Hepatocyte (in vitro differentiated cells): ENCODE data around the gene SERINC1. TPM values are rescaled to one million over a fixed set of nuclear protein-coding genes. Genes with fewer than 3 reads are reported as not detected.

Source experiments
- DNase-seq: peaks from one replicate; pipeline ENCODE4 v3.0.0-alpha.2; 2016; ENCODE audit warnings: low spot score
- H2AFZ ChIP-seq: fragments of 200-600 bp; sonication (generic); 2 replicates; pipeline ENCODE4 v1.6.0; 2016; ENCODE audit warnings: antibody characterized with exemption, mild to moderate bottlenecking
- H3K27ac ChIP-seq: fragments of 200-600 bp; sonication (generic); 2 replicates; pipeline ENCODE4 v1.5.1; 2016; ENCODE audit warnings: mild to moderate bottlenecking
- H3K27me3 ChIP-seq: fragments of 200-600 bp; sonication (generic); 2 replicates; pipeline ENCODE4 v1.6.1; 2016
- H3K36me3 ChIP-seq: fragments of 200-600 bp; sonication (generic); replicated peaks from 2 replicates; pipeline ENCODE4 v1.5.1; 2016; ENCODE audit warnings: low read depth; ENCODE audit not compliant: insufficient read depth
- H3K4me1 ChIP-seq: fragments of 200-600 bp; sonication (generic); 2 replicates; pipeline ENCODE4 v1.5.1; 2016; ENCODE audit warnings: mild to moderate bottlenecking, moderate library complexity; ENCODE audit not compliant: insufficient read depth
- H3K4me2 ChIP-seq: fragments of 200-600 bp; sonication (generic); 2 replicates; pipeline ENCODE4 v1.6.0; 2016
- H3K4me3 ChIP-seq: fragments of 200-600 bp; sonication (generic); 2 replicates; pipeline ENCODE4 v1.5.1; 2016; ENCODE audit warnings: mild to moderate bottlenecking
- H3K79me2 ChIP-seq: fragments of 200-600 bp; sonication (generic); 2 replicates; pipeline ENCODE4 v1.6.0; 2017; ENCODE audit warnings: mild to moderate bottlenecking
- H3K9me2 ChIP-seq: fragments of 200-600 bp; sonication (generic); replicated peaks from 2 replicates; pipeline ENCODE4 v1.6.0; 2017; ENCODE audit warnings: mild to moderate bottlenecking; ENCODE audit not compliant: insufficient read depth
- H3K9me3 ChIP-seq: fragments of 200-600 bp; sonication (generic); 2 replicates; pipeline ENCODE4 v1.5.1; 2016; ENCODE audit warnings: low read depth, mild to moderate bottlenecking
- H4K20me1 ChIP-seq: fragments of 200-600 bp; sonication (generic); 2 replicates; pipeline ENCODE4 v1.6.0; 2016; ENCODE audit warnings: mild to moderate bottlenecking; ENCODE audit not compliant: insufficient read depth, poor library complexity, severe bottlenecking
- EZH2 ChIP-seq: fragments of 200-600 bp; sonication (generic); IDR thresholded peaks from 2 replicates; pipeline ENCODE4 v1.6.1; 2016; ENCODE audit warnings: antibody characterized with exemption, mild to moderate bottlenecking, borderline replicate concordance
- EZH2phosphoT487 ChIP-seq: fragments of 200-600 bp; sonication (generic); IDR thresholded peaks from one replicate; pipeline ENCODE4 v1.6.1; 2018; ENCODE audit warnings: antibody characterized with exemption, mild to moderate bottlenecking, low read depth, moderate library complexity; ENCODE audit not compliant: unreplicated experiment, severe bottlenecking
- WGBS: methylation state at CpG from one replicate; pipeline ENCODE4 v1.1.6; 2016; ENCODE audit warnings: low lambda C conversion rate; ENCODE audit errors: missing lambda C conversion rate; 5-methylcytosine and 5-hydroxymethylcytosine counted together
- polyA plus RNA-seq: library from polyadenylated mRNA; unstranded; fragments of >200 nt; fragmentation: Nextera tagmentation; extraction: Ambion mirVana; gene quantifications from 2 replicates; pipeline ENCODE4 v1.2.1, GENCODE V29; 2016
- total RNA-seq: library from RNA; depleted of rRNA; stranded (reverse); fragments of >200 nt; gene quantifications from 2 replicates; pipeline ENCODE4 v1.2.3, GENCODE V29; 2014
- TF ChIP-seq, protein P1 (sequence below): fragments of 200-600 bp; sonication (generic); IDR thresholded peaks from 2 replicates; pipeline ENCODE4 v1.5.1; 2016; ENCODE audit warnings: antibody characterized with exemption, mild to moderate bottlenecking; ENCODE audit not compliant: poor library complexity

The SERINC1 gene
- total and polyA plus RNA-seq, 2 experiments from 2014 or later, result 165 to 240 TPM

DNA sequence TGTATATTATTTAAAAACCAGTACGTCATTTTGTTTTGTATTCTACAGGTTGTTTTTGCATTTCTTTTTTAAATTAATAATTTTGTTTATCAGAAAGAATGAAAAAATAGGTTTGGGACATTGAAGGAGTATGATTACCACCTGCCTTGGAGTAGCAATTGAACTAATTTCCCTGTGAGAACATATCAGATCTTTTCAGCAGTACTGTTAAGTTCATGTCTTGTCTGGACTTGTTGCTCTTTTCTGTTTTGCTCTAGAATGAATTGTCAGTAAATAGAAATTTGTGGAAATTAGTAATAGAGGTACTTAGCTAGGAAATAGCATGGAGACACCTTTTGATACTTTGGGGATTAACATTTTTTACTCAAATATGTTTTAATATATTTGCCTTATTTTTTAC lies 47.9 kb downstream of the SERINC1 start:
- DNase-seq, result no peak
- Histone ChIP-seq H4K20me1 (no peaks in the 10 kb centered on the region), H3K9me2 (no peaks in the 10 kb centered on the region), H3K4me3 (no peak overlapping the region), H3K4me1 (no peaks in the 10 kb centered on the region), H3K9me3 (no peaks in the 10 kb centered on the region), H3K79me2 (no peaks in the 10 kb centered on the region), H3K4me2 (no peak overlapping the region), H3K27me3 (no peaks in the 10 kb centered on the region), H2AFZ (no peak overlapping the region), H3K27ac (no peak overlapping the region), H3K36me3 (no peaks in the 10 kb centered on the region)
- TF ChIP-seq EZH2 (no peak), EZH2phosphoT487 (no peak)
- TF ChIP-seq, protein P1, sequence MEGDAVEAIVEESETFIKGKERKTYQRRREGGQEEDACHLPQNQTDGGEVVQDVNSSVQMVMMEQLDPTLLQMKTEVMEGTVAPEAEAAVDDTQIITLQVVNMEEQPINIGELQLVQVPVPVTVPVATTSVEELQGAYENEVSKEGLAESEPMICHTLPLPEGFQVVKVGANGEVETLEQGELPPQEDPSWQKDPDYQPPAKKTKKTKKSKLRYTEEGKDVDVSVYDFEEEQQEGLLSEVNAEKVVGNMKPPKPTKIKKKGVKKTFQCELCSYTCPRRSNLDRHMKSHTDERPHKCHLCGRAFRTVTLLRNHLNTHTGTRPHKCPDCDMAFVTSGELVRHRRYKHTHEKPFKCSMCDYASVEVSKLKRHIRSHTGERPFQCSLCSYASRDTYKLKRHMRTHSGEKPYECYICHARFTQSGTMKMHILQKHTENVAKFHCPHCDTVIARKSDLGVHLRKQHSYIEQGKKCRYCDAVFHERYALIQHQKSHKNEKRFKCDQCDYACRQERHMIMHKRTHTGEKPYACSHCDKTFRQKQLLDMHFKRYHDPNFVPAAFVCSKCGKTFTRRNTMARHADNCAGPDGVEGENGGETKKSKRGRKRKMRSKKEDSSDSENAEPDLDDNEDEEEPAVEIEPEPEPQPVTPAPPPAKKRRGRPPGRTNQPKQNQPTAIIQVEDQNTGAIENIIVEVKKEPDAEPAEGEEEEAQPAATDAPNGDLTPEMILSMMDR, result no peak
- WGBS, result 97% methylated on average over 1 of the region's 1 CpG

DNA sequence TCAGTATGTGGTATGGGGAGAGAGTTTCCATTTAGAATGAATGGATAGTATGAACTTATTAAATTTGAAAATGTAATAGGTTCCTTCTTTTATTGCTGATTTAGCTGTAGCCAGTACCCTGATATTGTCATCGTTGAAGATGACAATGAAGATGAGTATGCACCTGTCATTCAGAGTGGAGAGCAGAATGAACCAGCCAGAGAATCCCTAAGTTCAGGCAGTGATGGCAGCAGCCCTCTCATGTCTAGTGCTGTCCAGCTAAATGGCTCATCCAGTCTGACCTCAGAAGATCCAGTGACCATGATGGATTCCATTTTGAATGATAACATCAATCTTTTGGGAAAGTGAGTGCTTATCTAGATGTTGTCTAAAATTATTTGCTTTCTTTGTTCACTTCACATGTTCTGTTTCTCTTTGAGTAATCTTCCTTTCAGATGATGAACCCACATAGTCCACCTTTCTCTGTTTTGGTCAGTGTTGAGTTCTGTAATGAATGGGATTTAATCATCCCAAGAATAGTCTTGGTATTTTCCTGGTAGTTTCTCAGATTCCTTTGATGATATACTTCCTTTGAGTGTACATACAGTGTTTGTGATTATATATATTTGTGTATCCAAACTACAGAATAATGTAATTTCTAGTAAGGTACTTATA lies 48.9 kb downstream of the SERINC1 start:
- Histone ChIP-seq H3K4me1 (no peaks in the 10 kb centered on the region), H3K4me3 (no peak overlapping the region), H3K27ac (no peak overlapping the region), H3K36me3 (no peaks in the 10 kb centered on the region), H3K4me2 (no peak overlapping the region), H3K9me2 (no peaks in the 10 kb centered on the region), H3K9me3 (no peaks in the 10 kb centered on the region), H3K79me2 (no peaks in the 10 kb centered on the region), H4K20me1 (no peaks in the 10 kb centered on the region), H2AFZ (no peak overlapping the region), H3K27me3 (no peaks in the 10 kb centered on the region)
- TF ChIP-seq EZH2, result no peak
- TF ChIP-seq EZH2phosphoT487, result no peak
- TF ChIP-seq, protein P1, result no peak
- WGBS, result 100% methylated on average over 1 of the region's 1 CpG
- no peak for DNase-seq

DNA sequence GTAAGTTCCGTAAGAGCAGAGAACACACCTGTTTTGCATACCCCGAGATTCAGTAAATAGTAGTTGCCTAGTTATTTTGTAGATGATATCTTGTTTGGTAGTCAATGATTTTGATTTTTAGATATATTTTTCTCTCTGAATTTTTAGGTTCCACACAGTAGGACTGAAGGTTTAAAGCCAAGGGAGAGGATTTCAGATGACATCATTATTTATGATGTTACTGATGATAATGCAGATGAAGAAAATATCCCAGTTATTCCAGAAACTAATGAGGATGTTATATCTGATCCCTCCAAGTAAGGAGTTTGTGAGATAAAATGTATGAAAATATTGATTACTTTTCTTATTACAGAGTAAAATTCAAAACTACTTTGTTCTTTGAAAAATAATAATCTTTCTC lies 49.6 kb downstream of the SERINC1 start:
- no peaks in the 10 kb centered on the region for H3K79me2 ChIP-seq
- H3K27ac ChIP-seq, result no peak overlapping the region
- H3K4me1 ChIP-seq, result no peaks in the 10 kb centered on the region
- DNase-seq, result no peak
- no peaks in the 10 kb centered on the region for H3K27me3 ChIP-seq
- no peak overlapping the region for H2AFZ ChIP-seq
- TF ChIP-seq EZH2, result no peak
- TF ChIP-seq, protein P1, result no peak
- TF ChIP-seq EZH2phosphoT487, result no peak
- H3K4me3 ChIP-seq, result no peak overlapping the region
- 96% methylated on average over 2 of the region's 2 CpGs for WGBS
- no peaks in the 10 kb centered on the region for H3K9me2 ChIP-seq
- H4K20me1 ChIP-seq, result no peaks in the 10 kb centered on the region
- no peak overlapping the region for H3K4me2 ChIP-seq
- H3K9me3 ChIP-seq, result no peaks in the 10 kb centered on the region
- no peaks in the 10 kb centered on the region for H3K36me3 ChIP-seq

DNA sequence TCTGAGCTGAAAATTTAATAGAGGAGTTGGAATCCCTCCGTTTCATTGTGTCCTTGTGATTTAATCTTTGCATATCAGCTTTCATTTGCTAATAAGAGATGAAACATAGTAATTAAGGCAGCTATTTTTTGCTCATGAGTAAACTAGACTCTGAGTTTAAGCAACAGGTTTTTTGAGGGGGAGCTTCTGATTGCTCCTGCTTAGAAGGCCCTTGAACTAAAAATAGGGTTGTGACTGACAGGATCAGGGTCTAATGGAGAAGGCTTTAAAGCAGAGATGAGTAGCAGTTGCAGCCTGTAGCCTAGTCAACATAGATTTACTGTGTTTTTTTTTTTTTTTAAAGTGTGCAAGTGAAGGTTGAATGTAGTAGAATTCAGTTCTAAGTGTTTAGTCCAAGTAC lies 54.8 kb downstream of the SERINC1 start:
- no peaks in the 10 kb centered on the region for H3K4me1 ChIP-seq
- peaks cover 12% of the 10 kb centered on the region for H3K79me2 ChIP-seq
- H3K9me2 ChIP-seq, result no peaks in the 10 kb centered on the region
- H4K20me1 ChIP-seq, result no peaks in the 10 kb centered on the region
- TF ChIP-seq EZH2 (no peak), EZH2phosphoT487 (no peak)
- TF ChIP-seq, protein P1, result no peak
- DNase-seq, result no peak
- H3K36me3 ChIP-seq, result no peaks in the 10 kb centered on the region
- no peaks in the 10 kb centered on the region for H3K27me3 ChIP-seq
- no peak overlapping the region for H2AFZ ChIP-seq
- no peak overlapping the region for H3K4me2 ChIP-seq
- H3K4me3 ChIP-seq, result no peak overlapping the region
- no peaks in the 10 kb centered on the region for H3K9me3 ChIP-seq
- no peak overlapping the region for H3K27ac ChIP-seq
- 100% methylated on average over 1 of the region's 1 CpG for WGBS
